K562 (cell line): Measurements from ENCODE around the gene SVEP1. TPM values are rescaled to one million over a fixed set of nuclear protein-coding genes. Genes with fewer than 3 reads are reported as not detected.

Source experiments
- ATAC-seq: fragments of 200-7000 bp; cut with Tn5 transposase; 3 replicates; pipeline ENCODE4 v1.9.1; 2020; ENCODE audit warnings: moderate library complexity
- BruUV-seq: library from RNA; stranded (reverse); fragments of 400-500 nt; replicated peaks from 2 replicates; lab custom pipeline; 2021; lab: Mats Ljungman, UMichigan
- CTCF ChIA-PET: fragments of 300-600 bp; formaldehyde crosslinking; extraction: SDS; loops from one replicate; lab custom pipeline; 2021; ENCODE audit warnings: low intra/inter-chr PET ratio; lab: Yijun Ruan, JAX
- POLR2A ChIA-PET: fragments of 300-600, 350-650 bp; sonication (Branson Sonifier 250); formaldehyde crosslinking; extraction: SDS; loops from one replicate; lab custom pipeline; 2021; ENCODE audit warnings: antibody characterized with exemption, inconsistent platforms; lab: Yijun Ruan, JAX
- DNase-seq, 4 experiments: peaks; one replicate each; pipeline versions ENCODE4 v3.0.0 to v3.0.0-alpha.2; 2011 to 2018; ENCODE audit warnings: low spot score in 3 of 4, mixed read lengths in 3 of 4; ENCODE audit errors: extremely low read depth in 1 of 4
- FAIRE-seq: peaks from 2 replicates; lab custom pipeline; 2011; peaks lifted over from hg19 to GRCh38; lab: Jason Lieb, UNC
- H2AFZ ChIP-seq: 2 replicates; pipeline ENCODE4 v1.6.0; 2011; ENCODE audit warnings: low read depth, low read length, control low read depth, inconsistent platforms
- H3K27ac ChIP-seq: fragments of 200-600 bp; 3 replicates; pipeline ENCODE4 v1.8.0; 2011; ENCODE audit warnings: low read depth, mild to moderate bottlenecking, control low read depth, inconsistent platforms, low read length, moderate library complexity, mixed read lengths; ENCODE audit errors: extremely low read depth
- H3K27me3 ChIP-seq, 2 experiments: fragments of 300-600 bp in 1 of 2; 2 replicates in 1 of 2; 3 replicates in 1 of 2; pipeline versions ENCODE4 v1.6.0 to v1.8.0; 2011; ENCODE audit warnings: inconsistent platforms in 2 of 2, low read length in 2 of 2, mild to moderate bottlenecking in 1 of 2, mixed read lengths in 1 of 2, moderate library complexity in 1 of 2; ENCODE audit not compliant: control insufficient read depth in 2 of 2, insufficient read depth in 2 of 2
- H3K36me3 ChIP-seq: fragments of 300-600 bp; 3 replicates; pipeline ENCODE4 v1.8.0; 2011; ENCODE audit warnings: mild to moderate bottlenecking, low read length, inconsistent platforms; ENCODE audit not compliant: control insufficient read depth, insufficient read depth
- H3K4me1 ChIP-seq, 2 experiments: fragments of 200-600 bp in 1 of 2; replicated peaks in 1 of 2; 2 replicates in 1 of 2; 3 replicates in 1 of 2; pipeline versions ENCODE4 v1.5.1 to v1.8.0; 2011; ENCODE audit warnings: inconsistent platforms in 2 of 2, low read length in 2 of 2, mild to moderate bottlenecking in 1 of 2, mixed read lengths in 1 of 2, moderate library complexity in 1 of 2; ENCODE audit not compliant: control insufficient read depth in 2 of 2, insufficient read depth in 2 of 2
- H3K4me2 ChIP-seq: 2 replicates; pipeline ENCODE4 v1.6.1; 2011; ENCODE audit warnings: low read length, control low read depth, inconsistent platforms, mixed read lengths; ENCODE audit not compliant: insufficient read depth
- H3K4me3 ChIP-seq: fragments of 200-600 bp; sonication (generic), shearing (Covaris generic); 2 replicates; pipeline ENCODE4 v1.5.1; 2016; ENCODE audit warnings: control low read depth, inconsistent platforms
- H3K79me2 ChIP-seq: fragments of 200-600 bp; 3 replicates; pipeline ENCODE4 v1.8.0; 2011; ENCODE audit warnings: low read length, inconsistent platforms; ENCODE audit not compliant: control insufficient read depth, insufficient read depth
- H3K9ac ChIP-seq, 2 experiments: 2 replicates each; pipeline versions ENCODE4 v1.6.0 to v1.6.1; 2011; ENCODE audit warnings: low read depth in 2 of 2, low read length in 2 of 2, control low read depth in 1 of 2, inconsistent platforms in 1 of 2, mild to moderate bottlenecking in 1 of 2, mixed read lengths in 1 of 2; ENCODE audit not compliant: insufficient read depth in 1 of 2
- H3K9me1 ChIP-seq: one replicate; pipeline ENCODE4 v1.6.0; 2011; ENCODE audit warnings: inconsistent platforms, mild to moderate bottlenecking, low read length, moderate library complexity; ENCODE audit not compliant: control insufficient read depth, insufficient read depth
- H3K9me3 ChIP-seq: replicated peaks from 2 replicates; pipeline ENCODE4 v1.5.1; 2011; ENCODE audit warnings: low read depth, low read length, inconsistent platforms; ENCODE audit not compliant: control insufficient read depth, insufficient read depth
- H4K20me1 ChIP-seq: replicated peaks from 2 replicates; pipeline ENCODE4 v1.6.1; 2011; ENCODE audit warnings: low read length, inconsistent platforms, mixed read lengths; ENCODE audit not compliant: control insufficient read depth, insufficient read depth
- CREBBP ChIP-seq: IDR thresholded peaks from one replicate; pipeline ENCODE4 v1.6.1; 2012; ENCODE audit warnings: low read depth, mild to moderate bottlenecking, control low read depth, inconsistent platforms, low read length
- HDAC2 ChIP-seq: fragments of 450-650 bp; IDR thresholded peaks from 2 replicates; pipeline ENCODE4 v1.6.1; 2016; ENCODE audit warnings: mild to moderate bottlenecking
- HDAC3 ChIP-seq: fragments of 450-650 bp; IDR thresholded peaks from 2 replicates; pipeline ENCODE4 v1.6.1; 2018; ENCODE audit warnings: borderline replicate concordance, mild to moderate bottlenecking, moderate library complexity; ENCODE audit not compliant: partially characterized antibody
- LCOR ChIP-seq: sonication (generic); formaldehyde crosslinking; IDR thresholded peaks from 2 replicates; pipeline ENCODE4 v1.8.0; 2022; ENCODE audit warnings: mild to moderate bottlenecking, missing genetic modification reagents
- MTA2 ChIP-seq: fragments of 450-650 bp; IDR thresholded peaks from 2 replicates; pipeline ENCODE4 v1.6.1; 2016; ENCODE audit warnings: low read depth
- NFXL1 ChIP-seq: fragments of 450-650 bp; formaldehyde crosslinking; IDR thresholded peaks from 2 replicates; pipeline ENCODE4 v1.4.0; 2021; ENCODE audit warnings: mild to moderate bottlenecking
- PPARD ChIP-seq: fragments of 250-450 bp; sonication (Bioruptor Pico); IDR thresholded peaks from 2 replicates; pipeline ENCODE4 v1.8.0; 2022; ENCODE audit warnings: inconsistent platforms, mild to moderate bottlenecking, moderate library complexity
- PRDM10 ChIP-seq: fragments of 450-650 bp; IDR thresholded peaks from 2 replicates; pipeline ENCODE4 v1.6.1; 2018; ENCODE audit not compliant: partially characterized antibody
- RBFOX2 ChIP-seq: fragments of 200-400 bp; formaldehyde crosslinking; IDR thresholded peaks from 2 replicates; pipeline ENCODE4 v1.6.1; 2017; ENCODE audit warnings: low read depth, mild to moderate bottlenecking, low read length, moderate library complexity
- SIX5 ChIP-seq, 2 experiments: IDR thresholded peaks; 2 replicates each; pipeline ENCODE4 v1.6.1; 2011; ENCODE audit warnings: low read length in 2 of 2, borderline replicate concordance in 1 of 2, low read depth in 1 of 2, mild to moderate bottlenecking in 1 of 2, moderate library complexity in 1 of 2; ENCODE audit not compliant: insufficient read depth in 1 of 2
- SMARCC2 ChIP-seq: fragments of 450-650 bp; IDR thresholded peaks from 2 replicates; pipeline ENCODE4 v1.6.1; 2017; ENCODE audit warnings: antibody characterized with exemption, moderate library complexity, mild to moderate bottlenecking, low read depth
- ZNF449 ChIP-seq: fragments of 250-450 bp; sonication (Bioruptor Pico); IDR thresholded peaks from 2 replicates; pipeline ENCODE4 v1.8.0; 2022; ENCODE audit warnings: moderate library complexity, mild to moderate bottlenecking, inconsistent platforms
- ZNF695 ChIP-seq: fragments of 450-650 bp; formaldehyde crosslinking; IDR thresholded peaks from 2 replicates; pipeline ENCODE4 v1.4.0; 2020; ENCODE audit warnings: mild to moderate bottlenecking, moderate library complexity
- WGBS: fragments of 100-300 bp; shearing (Covaris generic); methylation state at CpG from one replicate; pipeline ENCODE4 v1.1.6; 2016; ENCODE audit warnings: low coverage, mixed read lengths; ENCODE audit not compliant: insufficient coverage; ENCODE audit errors: missing lambda C conversion rate; 5-methylcytosine and 5-hydroxymethylcytosine counted together
- in situ Hi-C: fragments of 300-500 bp; cut with MboI; formaldehyde crosslinking; loops from 4 replicates; pipeline ENCODE4 v1.15.0; 2018; ENCODE audit warnings: inconsistent platforms, mixed read lengths
- intact Hi-C: fragments of 100-400 bp; cut with micrococcal nuclease; formaldehyde crosslinking; loops from 2 replicates; pipeline ENCODE4 v1.14.2; 2022
- polyA plus RNA-seq, 8 experiments: library from polyadenylated mRNA; depleted of rRNA in 4 of 8; stranded (reverse) in 5 of 8; unstranded in 3 of 8; fragments of >200 nt; fragmentation: Nextera tagmentation in 2 of 8; fragmentation: Illumina TruSeq in 1 of 8; extraction: Ambion mirVana in 2 of 8; extraction: Trizol in 1 of 8; gene quantifications; 2 replicates each; pipeline versions ENCODE4 v1.2.1 to v1.2.3, GENCODE V29; 2011 to 2014; ENCODE audit warnings: inconsistent platforms in 1 of 8, missing spikeins in 1 of 8
- total RNA-seq, 7 experiments: library from RNA; depleted of rRNA in 6 of 7; stranded (reverse); fragments of >200 nt in 6 of 7; fragmentation: Illumina TruSeq in 2 of 7; extraction: Trizol in 2 of 7; gene quantifications; 2 replicates each; pipeline versions ENCODE4 v1.2.1 to v1.2.3, GENCODE V29; 2011 to 2021; ENCODE audit warnings: low replicate concordance in 1 of 7
- TF ChIP-seq, protein P1 (sequence below): fragments of 250-450 bp; sonication (Bioruptor Pico); IDR thresholded peaks from 2 replicates; pipeline ENCODE4 v1.8.0; 2022; ENCODE audit warnings: inconsistent platforms
- TF ChIP-seq, protein P2 (sequence below): sonication (generic); formaldehyde crosslinking; IDR thresholded peaks from 2 replicates; pipeline ENCODE4 v1.5.0; 2020; ENCODE audit warnings: missing genetic modification reagents

The SVEP1 gene
- total and polyA plus RNA-seq, 9 of the 15 experiments (the other 6 are each of a cell fraction or from before 2014, with no cell fraction given), result 0.20 to 0.84 (median 0.43) TPM

GRCh38 chr9:110521206-110521605 lies 58.3 kb downstream of the SVEP1 start:
- no peaks in the 10 kb centered on the region for H3K4me1 ChIP-seq
- no peaks in the 10 kb centered on the region for H4K20me1 ChIP-seq
- no peak overlapping the region for H3K9ac ChIP-seq
- no peaks in the 10 kb centered on the region for H3K36me3 ChIP-seq
- H3K27me3 ChIP-seq, result no peaks in the 10 kb centered on the region
- ChIA-PET CTCF (no interaction called here), POLR2A (no interaction called here)
- no peak overlapping the region for H3K4me3 ChIP-seq
- ATAC-seq (no peak), FAIRE-seq (no peak), DNase-seq (no peak)
- no peaks in the 10 kb centered on the region for H3K9me3 ChIP-seq
- WGBS, result 6% methylated on average over 2 of the region's 2 CpGs
- H3K27ac ChIP-seq, result no peak overlapping the region
- H3K79me2 ChIP-seq, result no peaks in the 10 kb centered on the region
- H2AFZ ChIP-seq, result no peak overlapping the region
- H3K4me2 ChIP-seq, result no peak overlapping the region
- H3K9me1 ChIP-seq, result no peaks in the 10 kb centered on the region
- in situ Hi-C loops (no loop called here), intact Hi-C loops (no loop called here)
- no TSS peak for BruUV-seq
- TF ChIP-seq PPARD (CRISPR knock-in tag) (no peak), LCOR (CRISPR knock-in tag) (no peak), PRDM10 (no peak), NFXL1 (CRISPR knock-in tag) (no peak), CREBBP (no peak), ZNF449 (CRISPR knock-in tag) (no peak), SIX5 (IDR thresholded peaks at IDR 0.05; ENCODE audit: borderline replicate concordance in 1 of 2, insufficient read depth in 1 of 2, low read depth in 1 of 2, low read length in 2 of 2) (no peak), ZNF695 (CRISPR knock-in tag) (no peak), SMARCC2 (no peak), RBFOX2 (no peak), MTA2 (no peak), HDAC2 (no peak), HDAC3 (no peak)
- TF ChIP-seq, protein P1, sequence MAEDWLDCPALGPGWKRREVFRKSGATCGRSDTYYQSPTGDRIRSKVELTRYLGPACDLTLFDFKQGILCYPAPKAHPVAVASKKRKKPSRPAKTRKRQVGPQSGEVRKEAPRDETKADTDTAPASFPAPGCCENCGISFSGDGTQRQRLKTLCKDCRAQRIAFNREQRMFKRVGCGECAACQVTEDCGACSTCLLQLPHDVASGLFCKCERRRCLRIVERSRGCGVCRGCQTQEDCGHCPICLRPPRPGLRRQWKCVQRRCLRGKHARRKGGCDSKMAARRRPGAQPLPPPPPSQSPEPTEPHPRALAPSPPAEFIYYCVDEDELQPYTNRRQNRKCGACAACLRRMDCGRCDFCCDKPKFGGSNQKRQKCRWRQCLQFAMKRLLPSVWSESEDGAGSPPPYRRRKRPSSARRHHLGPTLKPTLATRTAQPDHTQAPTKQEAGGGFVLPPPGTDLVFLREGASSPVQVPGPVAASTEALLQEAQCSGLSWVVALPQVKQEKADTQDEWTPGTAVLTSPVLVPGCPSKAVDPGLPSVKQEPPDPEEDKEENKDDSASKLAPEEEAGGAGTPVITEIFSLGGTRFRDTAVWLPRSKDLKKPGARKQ (CRISPR knock-in tag), result no peak
- TF ChIP-seq, protein P2, sequence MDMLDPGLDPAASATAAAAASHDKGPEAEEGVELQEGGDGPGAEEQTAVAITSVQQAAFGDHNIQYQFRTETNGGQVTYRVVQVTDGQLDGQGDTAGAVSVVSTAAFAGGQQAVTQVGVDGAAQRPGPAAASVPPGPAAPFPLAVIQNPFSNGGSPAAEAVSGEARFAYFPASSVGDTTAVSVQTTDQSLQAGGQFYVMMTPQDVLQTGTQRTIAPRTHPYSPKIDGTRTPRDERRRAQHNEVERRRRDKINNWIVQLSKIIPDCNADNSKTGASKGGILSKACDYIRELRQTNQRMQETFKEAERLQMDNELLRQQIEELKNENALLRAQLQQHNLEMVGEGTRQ, result no peak
